Measurements from ENCODE around the gene TRAP1.

TRAP1 gene

DNA sequence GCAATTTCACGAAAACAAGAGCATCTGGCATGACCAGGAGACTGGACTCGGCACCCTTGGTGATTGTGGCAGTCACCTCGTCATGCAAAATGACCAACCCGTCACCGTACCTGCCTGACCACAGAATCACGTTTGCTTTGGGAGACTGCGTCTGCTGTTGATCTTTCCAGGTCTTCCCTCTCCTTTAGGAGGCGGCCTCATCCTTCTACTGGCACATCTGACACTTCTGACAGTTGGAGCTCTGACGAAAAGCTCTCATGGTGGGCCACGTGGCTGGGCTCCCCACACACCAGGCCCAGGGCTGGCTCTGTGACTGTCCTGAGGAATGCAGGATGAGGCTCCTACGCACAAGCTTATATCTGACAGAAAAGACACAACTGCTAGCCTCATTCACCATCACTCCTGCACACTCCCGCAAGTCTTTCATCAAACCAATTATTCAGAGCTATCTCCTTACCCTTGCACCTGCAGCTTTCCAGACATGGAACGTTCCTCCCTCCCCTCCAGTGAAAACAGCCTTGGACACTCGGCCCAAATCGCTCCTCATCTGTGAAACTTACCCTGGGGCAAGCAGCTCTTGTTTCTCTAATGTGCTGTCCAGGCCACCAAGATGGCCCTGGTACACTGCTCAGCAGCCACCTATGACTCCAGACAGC, 3.6 kb downstream of the TRAP1 start:
- no peak for DNase-seq (ENCODE audit: low spot score)

DNA sequence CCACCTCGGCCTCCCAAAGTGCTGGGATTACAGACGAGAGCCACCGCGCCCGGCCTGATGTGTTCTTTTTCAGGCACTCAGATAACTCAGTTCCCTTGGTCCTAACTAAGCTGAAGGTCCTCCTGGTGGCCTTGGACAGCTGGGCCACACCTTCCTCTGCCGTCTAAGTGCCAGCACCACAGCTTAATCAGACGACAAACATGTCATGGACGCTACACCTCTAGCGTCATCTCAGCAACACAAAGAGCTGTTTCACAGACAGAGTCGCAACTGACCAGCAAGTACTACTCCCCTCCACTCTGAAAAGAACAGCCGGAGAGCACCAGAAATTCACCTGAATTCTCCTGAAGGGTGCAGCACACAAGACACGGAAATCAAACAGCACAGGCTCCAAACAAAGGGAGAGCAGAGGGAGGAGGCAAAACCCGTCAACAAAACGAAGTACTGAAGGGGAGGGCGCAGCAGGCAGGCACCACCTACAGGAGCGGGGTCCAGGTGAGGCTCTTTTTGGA, 4.4 kb downstream of the TRAP1 start:
- no peak for DNase-seq (ENCODE audit: low spot score)

DNA sequence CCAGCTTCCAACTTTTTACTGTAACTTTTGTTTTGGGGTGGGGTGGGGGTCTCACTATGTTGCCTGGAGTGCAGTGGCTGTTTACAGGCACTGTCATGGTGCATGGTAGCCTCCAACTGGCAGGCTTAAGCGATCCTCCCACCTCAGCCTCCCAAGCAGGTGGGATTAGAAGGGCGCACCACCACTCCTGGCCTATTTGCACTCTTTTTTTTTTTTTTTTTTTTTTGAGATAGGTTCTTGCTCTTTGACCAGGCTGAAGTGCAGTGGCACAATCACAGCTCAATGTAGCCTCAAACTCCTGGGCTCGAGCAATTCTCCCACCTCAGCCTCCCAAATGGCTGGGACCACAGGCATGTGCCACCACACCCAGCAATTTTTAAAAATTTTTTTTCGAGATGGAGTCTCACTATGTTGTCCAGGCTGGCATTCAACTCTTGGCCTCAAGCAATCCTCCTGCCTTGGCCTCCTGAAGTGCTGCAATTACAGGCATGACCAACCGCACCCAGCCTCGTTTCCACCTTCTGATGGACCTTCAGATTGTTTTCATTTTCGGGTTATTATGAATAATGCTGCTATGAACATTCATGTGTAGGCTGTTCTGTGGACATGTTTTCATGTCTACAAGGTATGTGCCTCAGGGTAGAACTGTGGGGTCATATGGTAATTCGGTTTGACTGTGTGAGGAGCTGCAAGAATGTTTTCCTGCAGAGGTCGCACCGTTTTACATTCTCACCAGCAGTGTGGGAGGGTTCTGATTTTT, 10.9 kb downstream of the TRAP1 start:
- DNase-seq (ENCODE audit: low spot score) = no peak

DNA sequence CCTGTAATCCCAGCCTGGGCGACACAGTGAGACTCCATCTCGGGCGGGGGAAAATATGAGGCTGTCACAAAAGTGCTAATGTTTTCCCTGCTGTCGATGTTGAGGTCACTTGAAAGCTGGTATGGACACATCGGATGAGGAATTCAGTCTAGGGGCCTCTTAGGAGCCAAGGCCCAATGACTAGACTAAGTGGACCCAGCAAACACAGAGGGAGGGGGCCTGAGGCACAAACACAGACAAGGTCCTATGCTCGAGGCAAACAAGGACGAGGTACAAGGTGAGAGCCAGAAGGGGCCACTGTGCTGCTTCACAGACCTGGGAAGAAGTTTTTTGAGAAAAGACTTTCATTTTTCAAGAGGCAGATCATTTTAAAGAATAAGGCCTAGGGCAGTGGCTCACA, 15.2 kb downstream of the TRAP1 start:
- no peak for DNase-seq (ENCODE audit: low spot score)

DNA sequence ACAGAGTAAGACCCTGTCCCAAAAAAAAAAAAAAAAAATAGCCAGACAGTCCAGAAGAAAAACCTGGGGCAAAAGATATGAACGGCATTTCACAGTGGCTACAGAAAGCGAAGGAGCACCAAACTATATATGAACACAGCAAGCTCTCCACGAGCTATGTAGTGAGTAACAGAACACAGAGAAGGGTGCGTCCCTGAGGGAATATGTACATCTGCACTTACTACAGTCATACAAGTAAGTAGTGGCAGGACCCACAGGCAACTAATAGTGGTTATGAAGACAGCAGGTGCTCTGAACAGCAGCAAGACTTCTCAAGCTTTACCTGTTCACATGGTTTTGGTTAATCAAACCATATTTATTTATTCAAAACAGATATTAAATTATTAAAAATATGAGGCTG, 15.8 kb downstream of the TRAP1 start:
- no peak for DNase-seq (ENCODE audit: low spot score)

DNA sequence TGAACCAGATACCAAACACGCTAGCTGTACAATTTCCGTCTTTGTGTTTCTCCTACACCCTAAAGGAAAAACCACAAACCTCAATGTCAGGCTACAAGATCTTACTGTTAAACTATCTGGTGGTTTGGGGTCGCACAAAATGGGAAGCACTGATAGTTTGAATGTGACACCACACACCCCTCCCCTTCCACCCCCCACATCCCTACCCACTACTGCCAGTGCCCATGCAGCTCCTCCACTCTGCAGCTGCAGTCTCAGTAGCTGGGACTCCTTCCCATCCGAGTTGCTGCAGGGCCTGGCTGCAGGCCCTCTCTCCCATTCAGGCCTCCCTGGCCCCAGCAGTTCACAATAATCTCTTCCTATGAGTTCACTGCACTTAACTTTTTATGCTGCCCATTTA, 18.4 kb downstream of the TRAP1 start:
- DNase-seq (ENCODE audit: low spot score) = no peak

DNA sequence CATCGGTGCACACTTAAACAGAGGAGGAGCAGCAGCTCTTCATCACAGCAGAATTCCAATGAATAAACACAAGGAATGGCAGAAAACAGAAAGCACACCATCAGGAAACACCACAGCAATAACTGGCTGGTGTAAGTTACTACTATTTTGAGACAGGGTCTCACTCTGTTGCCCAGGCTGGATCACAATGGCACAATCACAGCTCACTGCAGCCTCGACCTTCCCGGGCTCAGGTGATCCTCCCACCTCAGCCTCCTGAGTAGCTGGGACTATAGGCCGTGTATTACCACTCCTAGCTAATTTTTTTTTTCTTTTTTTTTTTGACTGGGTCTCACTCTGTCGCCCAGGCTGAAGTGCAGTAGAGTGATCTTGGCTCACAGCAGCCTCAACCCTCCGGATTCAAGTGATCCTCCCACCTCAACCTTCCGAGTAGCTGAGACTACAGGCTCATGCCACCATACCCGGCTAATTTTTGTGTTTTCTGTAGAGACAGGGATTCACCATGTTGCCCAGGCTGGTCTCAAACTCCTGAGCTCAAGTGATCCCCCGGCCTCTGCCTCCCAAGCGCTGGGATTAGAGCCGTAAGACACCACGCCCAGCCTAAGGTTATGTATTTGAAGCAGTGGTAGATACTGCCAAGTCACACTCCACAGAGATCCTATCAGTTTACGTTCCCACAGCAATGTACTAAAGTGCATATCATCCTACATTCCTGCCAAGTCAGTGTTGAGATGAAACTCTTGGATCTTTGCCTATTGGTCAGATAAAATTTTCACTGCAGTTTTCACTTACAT, 20.7 kb downstream of the TRAP1 start:
- no peak for DNase-seq (ENCODE audit: low spot score)

DNA sequence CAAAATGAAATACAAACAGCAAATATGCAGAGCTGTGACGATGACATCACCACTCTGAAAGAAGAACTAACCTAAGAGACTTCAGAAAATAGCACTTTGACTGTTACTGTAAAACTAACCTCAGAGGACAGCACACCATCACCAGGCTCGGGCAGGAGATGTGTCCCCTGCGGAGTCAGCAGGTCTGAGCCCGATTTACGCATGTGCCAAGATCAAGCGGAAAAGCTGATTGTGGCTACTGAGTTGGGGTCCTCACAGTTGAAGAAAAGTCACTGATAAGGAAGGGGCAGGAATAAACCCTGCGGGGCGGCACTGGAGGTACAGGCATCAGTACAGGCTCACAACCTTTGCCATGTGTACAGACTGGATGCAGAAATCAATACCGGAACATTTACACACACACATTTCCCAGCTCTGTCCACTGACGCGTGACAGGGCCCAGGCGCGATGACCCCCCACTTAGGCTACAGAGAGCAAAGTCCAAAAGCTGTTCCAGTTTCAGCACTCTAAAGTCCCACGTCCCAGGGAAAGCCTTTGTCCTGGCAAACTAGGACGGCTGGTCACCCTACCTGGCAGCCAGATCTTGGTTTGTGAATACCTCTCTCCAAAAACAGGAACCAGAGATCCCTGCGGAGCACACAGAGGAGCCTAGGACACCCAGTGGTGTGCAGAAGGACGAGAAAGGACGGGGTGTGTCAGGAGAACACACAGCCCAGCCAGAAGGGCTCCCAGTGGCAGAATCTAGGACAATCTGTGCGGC, 21.5 kb downstream of the TRAP1 start:
- no peak for DNase-seq (ENCODE audit: low spot score)

DNA sequence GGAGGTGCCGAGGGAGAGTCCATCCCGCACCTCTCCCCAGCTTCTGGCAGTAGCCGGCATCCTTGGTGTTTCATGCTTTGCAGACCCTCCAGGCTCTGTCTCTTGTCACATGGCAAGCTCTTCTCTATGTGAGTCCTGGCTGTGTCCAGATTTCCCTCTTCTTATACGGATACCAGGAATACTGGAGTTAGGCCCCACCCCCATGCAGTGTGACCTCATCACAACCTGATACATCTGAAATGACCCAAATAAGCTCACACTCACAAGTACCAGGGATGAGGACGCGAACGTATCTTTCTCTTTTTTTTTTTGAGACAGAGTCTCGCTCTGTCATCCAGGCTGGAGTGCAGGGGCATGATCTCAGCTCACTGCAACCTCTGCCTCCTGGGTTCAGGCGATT, 23.3 kb downstream of the TRAP1 start:
- DNase-seq (ENCODE audit: low spot score) = no peak

DNA sequence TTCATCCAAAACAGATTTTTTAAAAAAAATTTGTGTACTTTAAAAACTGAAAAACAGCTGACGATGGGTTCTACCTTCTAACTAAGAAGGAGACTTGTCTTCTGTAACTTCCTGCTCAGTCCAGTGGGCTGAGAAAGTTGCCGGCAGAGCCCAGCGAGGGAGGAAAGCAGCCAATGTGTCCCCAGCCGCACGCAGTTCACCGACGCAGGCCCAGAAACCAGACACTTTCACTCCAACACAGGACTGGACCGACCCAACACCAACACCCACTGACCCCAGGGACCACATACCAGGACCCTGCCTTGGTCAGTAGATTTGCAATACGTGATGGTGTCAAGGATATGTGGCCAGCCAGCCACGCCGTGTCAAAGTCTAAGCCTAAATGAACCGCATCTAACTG, 25.6 kb downstream of the TRAP1 start:
- no peak for DNase-seq (ENCODE audit: low spot score)

DNA sequence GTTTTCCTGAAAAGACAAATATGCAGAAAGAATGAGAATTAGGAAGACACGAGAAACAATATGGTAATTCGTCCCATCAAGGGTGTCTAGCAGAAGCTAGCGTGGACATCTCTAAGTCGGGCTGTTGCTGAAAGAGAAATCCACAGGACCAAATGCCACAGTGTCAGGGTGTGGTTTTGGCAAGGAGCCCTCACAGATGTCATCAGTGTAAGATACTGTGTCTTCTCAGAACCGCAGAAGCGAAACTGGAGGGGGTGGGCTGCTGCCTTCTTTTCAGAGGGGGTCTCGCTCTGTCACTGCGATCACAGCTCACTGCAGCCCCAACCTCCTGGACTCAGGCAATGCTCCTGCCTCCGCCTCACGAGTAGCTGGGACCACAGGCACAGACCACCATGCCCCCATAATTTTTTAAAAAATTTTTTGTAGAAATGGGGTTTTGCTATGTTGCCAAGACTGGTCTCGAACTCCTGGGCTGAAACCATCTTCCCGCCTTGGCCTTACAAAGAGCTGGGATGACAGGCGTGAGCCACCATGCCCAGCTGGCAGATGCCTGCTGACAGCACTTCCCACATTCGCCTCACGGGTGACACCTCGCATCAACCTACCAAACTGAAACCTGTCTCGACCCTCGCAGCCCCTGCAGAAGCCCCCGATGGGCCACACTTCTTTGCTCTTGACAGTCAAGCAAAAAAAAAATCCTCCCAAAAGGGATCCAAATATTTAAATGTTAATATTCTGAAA, 26.2 kb downstream of the TRAP1 start:
- DNase-seq (ENCODE audit: low spot score) = no peak

DNA sequence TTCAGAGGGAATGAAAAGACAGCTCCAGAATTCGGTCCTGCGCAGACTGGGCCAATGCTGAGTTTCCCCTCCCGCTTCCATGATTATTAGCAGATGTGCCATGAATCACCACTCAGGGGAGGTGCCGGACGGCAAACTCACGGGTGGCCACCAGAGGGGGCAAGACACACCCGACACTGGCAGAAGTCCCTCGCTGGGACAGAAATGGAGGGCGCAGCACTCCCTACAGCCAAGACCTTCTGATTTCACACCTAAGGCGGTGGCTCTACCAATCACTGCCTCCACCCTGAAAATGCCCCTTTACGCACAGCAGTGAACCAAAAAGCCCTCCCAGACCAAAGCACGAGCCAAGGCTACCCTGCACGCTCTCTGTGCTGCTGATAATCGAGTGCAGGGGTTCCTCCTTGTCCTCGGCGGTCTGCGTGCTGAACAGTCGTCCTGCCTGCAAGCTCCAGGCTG, 26.8 kb downstream of the TRAP1 start:
- peak; percentile 89 for DNase-seq (ENCODE audit: low spot score)

DNA sequence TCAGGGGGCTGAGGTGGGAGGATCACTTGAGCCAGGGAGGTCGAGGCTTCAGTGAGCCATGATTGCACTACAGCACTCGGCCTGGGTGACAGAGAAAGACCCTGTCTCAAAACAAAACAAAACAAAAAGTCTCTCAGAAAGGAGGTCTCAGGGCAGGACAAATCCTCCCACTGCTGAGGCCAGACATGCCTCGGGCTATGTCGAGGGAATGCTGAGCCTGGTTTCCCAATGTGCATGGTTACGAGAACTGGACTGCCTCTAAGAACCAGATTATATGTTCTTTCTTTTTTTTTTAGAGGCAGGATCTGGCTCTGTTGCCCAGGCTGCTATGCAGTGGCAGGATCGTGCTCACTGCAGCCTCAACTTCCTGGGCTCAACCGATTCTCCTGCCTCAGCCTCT, 27.6 kb downstream of the TRAP1 start:
- no peak for DNase-seq (ENCODE audit: low spot score)

DNA sequence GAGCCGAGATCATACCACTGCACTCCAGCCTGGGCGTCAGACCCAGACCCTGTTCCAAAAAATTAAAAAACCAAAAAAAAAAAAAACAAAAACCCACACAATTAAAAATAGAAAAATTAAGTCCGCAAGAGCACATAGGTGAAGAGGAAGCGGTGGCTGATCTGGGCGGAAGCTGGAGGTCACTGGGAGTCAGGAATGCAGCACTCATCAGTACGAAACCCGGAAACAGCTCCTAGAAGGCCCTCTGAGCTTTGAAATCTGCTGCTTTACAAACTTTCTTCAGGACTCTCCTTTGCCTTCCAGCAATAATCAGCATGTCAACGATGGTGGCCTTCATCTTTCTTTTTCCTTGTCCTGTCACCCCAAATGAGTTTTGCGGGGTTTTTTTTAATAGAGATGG, 29.5 kb downstream of the TRAP1 start:
- no peak for DNase-seq (ENCODE audit: low spot score)

DNA sequence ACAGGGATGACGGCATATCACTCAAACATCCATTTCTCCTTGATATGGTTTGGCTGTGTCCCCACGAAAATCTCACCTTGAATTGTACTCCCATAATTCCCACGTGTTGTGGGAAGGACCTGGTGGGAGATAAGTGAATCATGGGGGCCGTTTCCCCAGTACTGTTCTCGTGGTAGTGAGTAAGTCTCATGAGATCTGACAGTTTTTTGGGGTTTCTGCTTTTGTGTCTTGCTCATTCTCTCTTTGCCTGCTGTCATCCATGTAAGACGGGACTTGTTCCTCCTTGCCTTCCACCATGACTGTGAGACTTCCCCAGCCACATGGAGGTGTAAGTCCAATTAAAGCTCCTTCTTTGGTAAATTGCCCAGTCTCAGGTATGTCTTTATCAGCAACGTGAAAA, 30.3 kb downstream of the TRAP1 start:
- DNase-seq (ENCODE audit: low spot score) = no peak

DNA sequence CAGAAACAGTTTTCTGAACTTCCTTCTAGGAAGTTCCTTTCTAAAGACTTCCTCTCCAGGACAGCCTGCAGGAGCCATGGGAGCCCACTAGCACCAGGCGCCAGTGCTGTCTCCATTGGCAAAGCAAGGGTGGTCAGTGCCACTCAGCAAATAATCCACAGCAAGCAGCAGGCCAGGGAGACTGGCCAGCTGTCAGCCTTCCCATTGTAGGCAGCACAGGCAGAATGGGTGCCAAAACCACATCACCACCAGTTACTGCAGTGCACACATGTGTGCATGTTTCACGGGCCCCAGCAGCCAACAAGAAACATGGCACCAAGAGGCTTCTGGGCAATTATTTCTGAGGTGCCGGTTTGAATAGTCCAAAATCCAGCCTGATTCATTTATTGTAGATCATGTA, 36.1 kb downstream of the TRAP1 start:
- DNase-seq (ENCODE audit: low spot score) = no peak

DNA sequence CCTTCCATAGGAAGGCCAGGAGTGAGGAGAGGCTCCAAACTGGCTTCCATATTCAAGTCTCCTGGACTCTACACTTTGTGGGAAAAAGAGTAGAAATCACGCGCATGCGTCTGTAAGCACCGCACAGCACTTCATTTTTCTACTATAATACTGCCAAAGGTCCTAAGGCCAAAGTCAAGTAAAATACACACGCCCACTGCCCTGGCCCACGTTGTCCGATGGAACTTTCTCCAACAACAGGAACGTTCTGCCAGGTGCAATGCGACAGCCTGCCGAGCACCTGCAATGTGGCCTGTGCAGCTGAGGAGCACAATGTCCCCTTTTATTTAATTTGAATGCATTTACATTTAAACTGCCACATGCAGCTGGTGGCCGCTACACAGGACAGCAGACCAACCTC, 39.3 kb downstream of the TRAP1 start:
- no peak for DNase-seq (ENCODE audit: low spot score)

DNA sequence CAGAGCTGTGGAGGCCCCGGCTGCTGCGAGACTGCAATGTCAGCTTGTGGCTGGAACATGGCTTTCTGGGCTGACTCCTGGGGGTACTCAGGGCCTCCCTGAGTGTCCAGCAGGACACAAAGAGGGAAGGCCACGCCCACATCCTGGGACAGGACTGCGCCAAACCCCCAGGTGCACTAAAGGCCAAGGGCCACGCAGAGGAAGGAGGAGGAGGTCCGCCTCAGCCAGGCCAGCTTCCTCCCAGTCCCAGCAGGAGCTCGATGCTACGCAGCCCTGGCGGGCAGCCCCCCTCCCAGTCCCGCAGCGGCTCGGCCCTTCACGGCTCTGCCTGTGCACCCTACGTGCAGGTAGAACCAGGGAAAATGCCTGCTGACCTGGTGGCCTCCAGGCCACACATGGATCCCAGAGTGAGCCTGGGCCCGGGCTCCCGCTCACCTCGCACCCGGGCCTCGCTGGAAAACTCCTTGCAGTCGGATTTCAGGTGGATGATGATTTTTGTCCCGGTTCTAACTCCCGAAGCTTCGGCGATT, 41.7 kb downstream of the TRAP1 start:
- DNase-seq (ENCODE audit: low spot score) = no peak

DNA sequence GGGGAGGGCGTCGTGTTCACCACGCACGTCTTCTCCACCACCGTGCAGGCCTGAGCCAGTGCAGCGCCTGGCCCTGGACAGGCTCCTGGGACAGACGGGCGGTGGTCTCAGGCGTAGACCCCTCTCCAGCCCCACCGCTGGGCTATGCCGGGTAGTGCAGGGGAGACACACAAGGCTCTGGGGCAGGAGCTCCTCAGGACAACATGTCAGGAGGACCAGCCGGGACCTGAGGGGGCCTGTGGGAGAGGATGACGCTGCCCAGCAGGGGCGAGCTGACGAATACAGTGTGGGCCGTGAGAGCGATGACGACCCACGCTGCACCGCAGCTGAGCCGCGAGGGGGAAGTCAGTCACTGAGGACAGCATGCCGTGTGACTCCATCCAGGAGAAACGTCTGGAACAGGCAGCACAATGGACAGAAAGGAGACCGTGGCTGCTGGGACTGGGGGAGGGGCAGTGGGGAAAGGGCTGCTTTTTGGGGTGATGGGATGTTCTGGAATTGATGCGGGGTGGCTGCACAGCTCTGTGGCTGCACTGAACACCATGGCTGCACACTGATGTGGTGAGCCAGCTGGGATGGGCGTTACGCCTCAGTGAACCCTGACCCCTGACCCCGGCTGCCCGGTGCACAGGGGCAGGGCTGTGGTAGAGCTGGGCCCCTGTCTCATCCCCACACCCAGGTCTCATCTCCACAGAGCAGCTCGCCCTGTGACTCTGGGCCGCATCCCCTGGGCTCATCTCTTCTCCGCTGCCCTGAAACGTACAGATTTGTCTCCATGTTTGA, 42.6 kb downstream of the TRAP1 start:
- no peak for DNase-seq (ENCODE audit: low spot score)

DNA sequence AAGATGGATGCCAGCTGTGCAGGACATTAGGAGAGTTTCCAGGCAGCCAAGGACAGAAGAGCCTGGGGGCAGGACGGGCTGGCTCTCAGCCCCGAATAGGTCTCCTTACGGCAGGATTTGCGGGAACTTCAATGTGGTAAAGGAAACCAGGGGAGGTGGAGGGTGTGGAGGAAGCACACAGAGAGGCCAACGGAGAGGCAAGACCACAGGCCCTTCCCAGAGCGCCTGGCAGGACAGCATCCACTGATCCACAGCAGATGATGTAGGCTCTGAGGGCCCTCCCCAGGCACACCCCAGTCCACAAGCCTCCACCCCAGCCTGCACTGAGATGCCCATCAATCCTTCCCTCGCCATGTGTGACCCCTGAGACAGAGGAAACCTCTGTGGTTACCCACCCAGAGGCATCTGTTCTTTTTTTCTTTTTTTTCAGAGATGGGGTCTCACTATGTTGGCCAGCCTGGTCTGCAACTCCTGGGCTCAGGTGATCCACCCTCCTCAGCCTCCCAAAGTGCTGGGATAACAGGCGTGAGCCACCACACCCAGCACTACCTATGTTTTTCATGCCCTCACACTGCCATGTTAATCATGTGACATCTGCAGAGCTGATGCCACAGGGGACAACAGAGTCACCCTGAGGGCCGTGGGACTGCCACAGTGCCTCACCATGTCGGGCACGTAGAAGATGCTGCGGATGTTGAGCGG, 43.5 kb downstream of the TRAP1 start:
- DNase-seq (ENCODE audit: low spot score) = no peak
